Right lung (tissue), 5 donors: ENCODE results near the gene UGT1A6. TPM values are rescaled to one million over a fixed set of nuclear protein-coding genes. Genes with fewer than 3 reads are reported as not detected.
"Not testable (repeated sequence)": the region's sequence is repeated elsewhere in the genome, so short reads cannot be mapped to it uniquely, and the experiment has no call there.

Source experiments
- DNase-seq, 2 donors: peaks; one replicate each; pipeline ENCODE4 v3.0.0-alpha.2; 2013
- polyA plus RNA-seq, 5 donors: library from polyadenylated mRNA; unstranded; fragments of 120-200 nt; gene quantifications; one replicate each; pipeline versions ENCODE4 v1.2.1 to v1.2.3, GENCODE V29; 2013; ENCODE audit warnings: inconsistent platforms in 1 of 5, low replicate concordance in 1 of 5; ENCODE audit not compliant: insufficient read length in 5 of 5, insufficient read depth in 1 of 5

UGT1A6 gene
- polyA plus RNA-seq, 5 donors = 0.22 TPM; not detected in 4

GRCh38 chr2:233718552-233718951, 25.9 kb downstream of the UGT1A6 start, which contains the start of gene UGT1A4:
Gene UGT1A4 (plus strand): TSS chr2:233718736. CDS start chr2:233718821, 85 bp downstream.
- no peak for DNase-seq

GRCh38 chr2:233728723-233729301, 36.1 kb downstream of the UGT1A6 start, which contains the start of gene UGT1A3:
Gene UGT1A3 (plus strand): TSS chr2:233729042. CDS start chr2:233729127, 85 bp downstream.
- no peak for DNase-seq

GRCh38 chr2:233736868-233737653, 44.4 kb downstream of the UGT1A6 start:
- DNase-seq = not testable (repeated sequence)

GRCh38 chr2:233740870-233741269, 48.2 kb downstream of the UGT1A6 start:
- no peak for DNase-seq

GRCh38 chr2:233743464-233744259, 51.0 kb downstream of the UGT1A6 start:
- no peak for DNase-seq

- DNase-seq = no peak
Observed at GRCh38 chr2:233745073-233745755, 52.5 kb downstream of the UGT1A6 start.

GRCh38 chr2:233745838-233746237, 53.1 kb downstream of the UGT1A6 start:
- DNase-seq = not testable (repeated sequence)

GRCh38 chr2:233746475-233747282, 54.0 kb downstream of the UGT1A6 start:
- no peak for DNase-seq

GRCh38 chr2:233747283-233747544, 54.5 kb downstream of the UGT1A6 start:
- no peak for DNase-seq

- not testable (repeated sequence) for DNase-seq
Observed at GRCh38 chr2:233750689-233751088, 58.0 kb downstream of the UGT1A6 start.

GRCh38 chr2:233751212-233752009, 58.7 kb downstream of the UGT1A6 start:
- not testable (repeated sequence) for DNase-seq

GRCh38 chr2:233754872-233755611, 62.4 kb downstream of the UGT1A6 start:
- DNase-seq = no peak

- no peak for DNase-seq
Observed at GRCh38 chr2:233756429-233757081, 63.9 kb downstream of the UGT1A6 start.

GRCh38 chr2:233758141-233758540, 65.5 kb downstream of the UGT1A6 start:
- DNase-seq = no peak

GRCh38 chr2:233758849-233759248, 66.2 kb downstream of the UGT1A6 start:
- DNase-seq = no peak

GRCh38 chr2:233760043-233760442, 67.4 kb downstream of the UGT1A6 start, which contains the start of gene UGT1A1:
Gene UGT1A1 (plus strand): TSS chr2:233760270. CDS start chr2:233760288, 18 bp downstream.
- DNase-seq = no peak

GRCh38 chr2:233761040-233761769, 68.5 kb downstream of the UGT1A6 start:
- DNase-seq = no peak

- no peak for DNase-seq
Observed at GRCh38 chr2:233764264-233764663, 71.6 kb downstream of the UGT1A6 start.
